ENCODE measurements around the gene GAB2.
"Not testable (repeated sequence)": the region's sequence is repeated elsewhere in the genome, so short reads cannot be mapped to it uniquely, and the experiment has no call there.

The GAB2 gene

DNA sequence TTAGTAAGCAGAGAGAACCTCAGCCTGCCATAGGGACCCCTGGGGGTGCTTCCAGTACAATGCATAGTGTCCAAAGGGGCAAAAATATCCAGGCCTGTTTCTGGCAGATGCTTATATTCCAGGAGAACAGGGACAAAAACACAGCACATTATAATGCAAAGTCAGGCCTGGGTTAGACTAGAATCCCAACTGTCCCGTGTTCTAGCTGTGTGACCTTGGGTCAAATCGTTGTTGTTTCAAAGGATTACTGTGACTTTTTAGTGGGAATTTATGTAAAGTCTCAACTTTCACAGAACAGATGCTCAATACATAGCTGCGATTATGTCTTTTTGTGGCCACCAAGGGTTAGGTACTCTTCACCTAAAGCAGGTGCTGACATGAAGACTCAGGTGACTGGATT is 142.9 kb downstream of the GAB2 start:
- Histone ChIP-seq H3K9me3 (ENCODE audit: control insufficient read depth, insufficient read depth, low read depth, low read length) (no peaks in the 10 kb centered on the region), H3K4me3 (ENCODE audit: low read depth, low read length) (no peak overlapping the region), H3K36me3 (ENCODE audit: control insufficient read depth in 2 of 2, insufficient read depth in 1 of 2, low read length in 2 of 2) (no peaks in the 10 kb centered on the region), H3K27ac (ENCODE audit: extremely low read depth, low read depth, low read length) (no peak overlapping the region), H3K4me1 (ENCODE audit: control insufficient read depth, insufficient read depth, low read length) (no peaks in the 10 kb centered on the region)
- TF ChIP-seq ZNF426 (tag by site-specific recombination; IDR thresholded peaks at IDR 0.05) (no peak), ZNF423 (tag by site-specific recombination; IDR thresholded peaks at IDR 0.05) (no peak), ZFP69B (tag by site-specific recombination; IDR thresholded peaks at IDR 0.05) (no peak), ZNF133 (tag by site-specific recombination; IDR thresholded peaks at IDR 0.05) (no peak), ZNF830 (tag by site-specific recombination; IDR thresholded peaks at IDR 0.05; ENCODE audit: low read depth) (no peak)
- TF ChIP-seq, protein P1, sequence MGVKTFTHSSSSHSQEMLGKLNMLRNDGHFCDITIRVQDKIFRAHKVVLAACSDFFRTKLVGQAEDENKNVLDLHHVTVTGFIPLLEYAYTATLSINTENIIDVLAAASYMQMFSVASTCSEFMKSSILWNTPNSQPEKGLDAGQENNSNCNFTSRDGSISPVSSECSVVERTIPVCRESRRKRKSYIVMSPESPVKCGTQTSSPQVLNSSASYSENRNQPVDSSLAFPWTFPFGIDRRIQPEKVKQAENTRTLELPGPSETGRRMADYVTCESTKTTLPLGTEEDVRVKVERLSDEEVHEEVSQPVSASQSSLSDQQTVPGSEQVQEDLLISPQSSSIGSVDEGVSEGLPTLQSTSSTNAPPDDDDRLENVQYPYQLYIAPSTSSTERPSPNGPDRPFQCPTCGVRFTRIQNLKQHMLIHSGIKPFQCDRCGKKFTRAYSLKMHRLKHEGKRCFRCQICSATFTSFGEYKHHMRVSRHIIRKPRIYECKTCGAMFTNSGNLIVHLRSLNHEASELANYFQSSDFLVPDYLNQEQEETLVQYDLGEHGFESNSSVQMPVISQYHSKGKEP (tag by site-specific recombination; IDR thresholded peaks at IDR 0.05): no peak
- TF ChIP-seq, protein P2, sequence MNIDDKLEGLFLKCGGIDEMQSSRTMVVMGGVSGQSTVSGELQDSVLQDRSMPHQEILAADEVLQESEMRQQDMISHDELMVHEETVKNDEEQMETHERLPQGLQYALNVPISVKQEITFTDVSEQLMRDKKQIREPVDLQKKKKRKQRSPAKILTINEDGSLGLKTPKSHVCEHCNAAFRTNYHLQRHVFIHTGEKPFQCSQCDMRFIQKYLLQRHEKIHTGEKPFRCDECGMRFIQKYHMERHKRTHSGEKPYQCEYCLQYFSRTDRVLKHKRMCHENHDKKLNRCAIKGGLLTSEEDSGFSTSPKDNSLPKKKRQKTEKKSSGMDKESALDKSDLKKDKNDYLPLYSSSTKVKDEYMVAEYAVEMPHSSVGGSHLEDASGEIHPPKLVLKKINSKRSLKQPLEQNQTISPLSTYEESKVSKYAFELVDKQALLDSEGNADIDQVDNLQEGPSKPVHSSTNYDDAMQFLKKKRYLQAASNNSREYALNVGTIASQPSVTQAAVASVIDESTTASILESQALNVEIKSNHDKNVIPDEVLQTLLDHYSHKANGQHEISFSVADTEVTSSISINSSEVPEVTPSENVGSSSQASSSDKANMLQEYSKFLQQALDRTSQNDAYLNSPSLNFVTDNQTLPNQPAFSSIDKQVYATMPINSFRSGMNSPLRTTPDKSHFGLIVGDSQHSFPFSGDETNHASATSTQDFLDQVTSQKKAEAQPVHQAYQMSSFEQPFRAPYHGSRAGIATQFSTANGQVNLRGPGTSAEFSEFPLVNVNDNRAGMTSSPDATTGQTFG (tag by site-specific recombination; IDR thresholded peaks at IDR 0.05; ENCODE audit: borderline replicate concordance): no peak
- TF ChIP-seq, protein P3, sequence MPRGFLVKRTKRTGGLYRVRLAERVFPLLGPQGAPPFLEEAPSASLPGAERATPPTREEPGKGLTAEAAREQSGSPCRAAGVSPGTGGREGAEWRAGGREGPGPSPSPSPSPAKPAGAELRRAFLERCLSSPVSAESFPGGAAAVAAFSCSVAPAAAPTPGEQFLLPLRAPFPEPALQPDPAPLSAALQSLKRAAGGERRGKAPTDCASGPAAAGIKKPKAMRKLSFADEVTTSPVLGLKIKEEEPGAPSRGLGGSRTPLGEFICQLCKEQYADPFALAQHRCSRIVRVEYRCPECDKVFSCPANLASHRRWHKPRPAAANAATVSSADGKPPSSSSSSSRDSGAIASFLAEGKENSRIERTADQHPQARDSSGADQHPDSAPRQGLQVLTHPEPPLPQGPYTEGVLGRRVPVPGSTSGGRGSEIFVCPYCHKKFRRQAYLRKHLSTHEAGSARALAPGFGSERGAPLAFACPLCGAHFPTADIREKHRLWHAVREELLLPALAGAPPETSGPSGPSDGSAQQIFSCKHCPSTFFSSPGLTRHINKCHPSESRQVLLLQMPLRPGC (tag by site-specific recombination; IDR thresholded peaks at IDR 0.05): no peak
- ChIA-PET POLR2A (no interaction called here), CTCF (interaction anchor here (0.7 kb wide), 1 partner anchor 811 kb away, joined by 3 read pairs; no protein-coding TSS in a partner anchor)

DNA sequence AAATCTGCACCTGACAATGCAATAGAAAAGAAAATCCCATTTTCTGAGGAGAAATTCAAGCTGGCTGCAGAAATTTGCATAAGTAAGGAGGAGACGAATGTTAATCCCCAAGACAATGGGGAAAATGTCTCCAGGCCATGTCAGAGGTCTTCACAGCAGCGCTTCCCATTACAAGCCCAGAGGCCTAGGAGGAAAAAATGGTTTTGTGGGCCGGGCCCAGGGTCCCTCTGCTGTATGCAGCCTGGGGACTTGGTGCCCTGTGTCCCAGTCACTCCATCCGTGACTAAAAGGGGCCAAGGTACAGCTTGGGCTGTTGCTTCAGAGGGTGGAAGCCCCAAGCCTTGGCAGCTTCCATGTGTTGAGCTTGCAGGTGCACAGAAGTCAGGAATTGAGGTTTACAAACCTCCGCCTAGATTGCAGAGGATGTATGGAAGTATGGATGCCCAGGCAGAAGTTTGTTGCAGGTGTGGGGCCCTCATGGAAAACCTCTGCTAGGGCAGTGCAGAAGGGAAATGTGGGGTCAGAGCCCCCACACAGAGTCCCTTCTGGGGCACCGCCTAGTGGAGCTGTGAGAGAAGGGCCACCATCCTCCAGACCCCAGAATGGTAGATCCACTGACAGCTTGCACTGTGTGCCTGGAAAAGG is 144.9 kb downstream of the GAB2 start:
- H3K9me3 ChIP-seq (ENCODE audit: control insufficient read depth, insufficient read depth, low read depth, low read length); H3K27ac ChIP-seq (ENCODE audit: extremely low read depth, low read depth, low read length); POLR2A ChIA-PET; H3K4me1 ChIP-seq (ENCODE audit: control insufficient read depth, insufficient read depth, low read length); CTCF ChIA-PET; H3K4me3 ChIP-seq (ENCODE audit: low read depth, low read length); H3K36me3 ChIP-seq (ENCODE audit: control insufficient read depth in 2 of 2, insufficient read depth in 1 of 2, low read length in 2 of 2): not testable (repeated sequence)
- peak; percentile 52 for TF ChIP-seq SETDB1 (IDR thresholded peaks at IDR 0.05; ENCODE audit: insufficient read length, low read length)
- TF ChIP-seq ZNF585B (tag by site-specific recombination; IDR thresholded peaks at IDR 0.05): peak; percentile 91

DNA sequence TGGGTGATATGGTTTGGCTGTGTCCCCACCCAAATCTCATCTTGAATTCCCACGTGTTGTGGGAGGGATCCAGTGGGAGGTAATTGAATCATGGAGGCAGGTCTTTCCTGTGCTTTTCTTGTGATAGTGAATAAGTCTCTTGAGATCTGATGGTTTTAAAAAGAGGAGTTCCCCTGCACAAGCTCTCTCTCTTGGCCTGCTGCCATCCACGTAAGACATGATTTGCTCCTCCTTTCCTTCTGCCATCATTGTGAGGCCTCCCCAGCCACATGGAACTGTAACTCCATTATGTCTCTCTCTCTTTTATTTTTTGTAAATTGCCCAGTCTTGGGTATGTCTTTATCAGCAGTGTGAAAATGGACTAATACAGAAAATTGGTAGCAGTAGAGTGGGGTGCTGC is 145.8 kb downstream of the GAB2 start:
- H3K4me3 ChIP-seq (ENCODE audit: low read depth, low read length); CTCF ChIA-PET; H3K9me3 ChIP-seq (ENCODE audit: control insufficient read depth, insufficient read depth, low read depth, low read length); H3K4me1 ChIP-seq (ENCODE audit: control insufficient read depth, insufficient read depth, low read length); POLR2A ChIA-PET; H3K36me3 ChIP-seq (ENCODE audit: control insufficient read depth in 2 of 2, insufficient read depth in 1 of 2, low read length in 2 of 2); H3K27ac ChIP-seq (ENCODE audit: extremely low read depth, low read depth, low read length): not testable (repeated sequence)

DNA sequence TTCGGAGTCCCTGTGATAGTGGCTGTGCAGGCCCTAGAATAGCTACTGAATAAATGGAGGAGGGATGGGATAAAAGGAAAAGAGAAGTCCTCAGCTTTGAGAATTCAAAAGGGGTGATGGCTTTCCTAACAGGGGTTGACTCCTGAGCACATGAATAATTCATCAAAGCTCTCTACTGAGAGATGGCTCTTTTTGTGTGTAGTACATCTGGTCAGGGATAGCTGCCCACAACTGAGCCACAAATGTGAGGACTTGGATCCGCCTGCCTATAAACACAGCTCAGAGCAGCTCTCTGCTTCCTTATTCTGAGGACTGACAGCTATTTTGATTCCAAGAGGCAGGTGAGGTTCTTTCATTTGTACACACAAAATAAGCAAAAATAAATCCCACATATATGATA is 146.6 kb downstream of the GAB2 start:
- Histone ChIP-seq H3K4me3 (ENCODE audit: low read depth, low read length) (no peak overlapping the region), H3K27ac (ENCODE audit: extremely low read depth, low read depth, low read length) (no peak overlapping the region), H3K4me1 (ENCODE audit: control insufficient read depth, insufficient read depth, low read length) (no peaks in the 10 kb centered on the region), H3K9me3 (ENCODE audit: control insufficient read depth, insufficient read depth, low read depth, low read length) (no peaks in the 10 kb centered on the region), H3K36me3 (ENCODE audit: control insufficient read depth in 2 of 2, insufficient read depth in 1 of 2, low read length in 2 of 2) (no peaks in the 10 kb centered on the region)
- ChIA-PET POLR2A (no interaction called here), CTCF (no interaction called here)
- no peak for TF ChIP-seq ZNF837 (tag by site-specific recombination; IDR thresholded peaks at IDR 0.05)
- no peak for TF ChIP-seq ZNF274 (IDR thresholded peaks at IDR 0.05; ENCODE audit: low read length)
- no peak for TF ChIP-seq ZNF274 (tag by site-specific recombination; IDR thresholded peaks at IDR 0.05; ENCODE audit: borderline replicate concordance)
- TF ChIP-seq ZNF654 (tag by site-specific recombination; IDR thresholded peaks at IDR 0.05; ENCODE audit: low read depth): no peak
- TF ChIP-seq ZNF677 (tag by site-specific recombination; IDR thresholded peaks at IDR 0.05): no peak
- no peak for TF ChIP-seq ZBTB1 (tag by site-specific recombination; IDR thresholded peaks at IDR 0.05)
- no peak for TF ChIP-seq ZNF701 (tag by site-specific recombination; IDR thresholded peaks at IDR 0.05)
- TF ChIP-seq ZSCAN30 (tag by site-specific recombination; IDR thresholded peaks at IDR 0.05): no peak
- TF ChIP-seq ZNF473 (tag by site-specific recombination; IDR thresholded peaks at IDR 0.05): no peak
